ENCODE data around the gene PSMA1.
"Not testable (repeated sequence)": the region's sequence is repeated elsewhere in the genome, so short reads cannot be mapped to it uniquely, and the experiment has no call there.

GRCh38 chr11:14535166-14535565, 15.0 kb upstream of the PSMA1 start:
- not testable (repeated sequence) for TF ChIP-seq CTCF (IDR thresholded peaks at IDR 0.05; ENCODE audit: low read depth, low read length, poor library complexity, severe bottlenecking); EZH2phosphoT487 (IDR thresholded peaks at IDR 0.05; ENCODE audit: borderline replicate concordance, low read length)
